ENCODE measurements around the gene ESYT1. TPM values are rescaled to one million over a fixed set of nuclear protein-coding genes. Genes with fewer than 3 reads are reported as not detected.
A peak's percentile ranks its signal among the peaks of the same experiment; 100 is the strongest.

ESYT1 gene
- total and polyA plus RNA-seq, 9 of the 15 experiments (the other 6 are each of a cell fraction or from before 2014, with no cell fraction given) = 132 to 420 (median 164) TPM

DNA sequence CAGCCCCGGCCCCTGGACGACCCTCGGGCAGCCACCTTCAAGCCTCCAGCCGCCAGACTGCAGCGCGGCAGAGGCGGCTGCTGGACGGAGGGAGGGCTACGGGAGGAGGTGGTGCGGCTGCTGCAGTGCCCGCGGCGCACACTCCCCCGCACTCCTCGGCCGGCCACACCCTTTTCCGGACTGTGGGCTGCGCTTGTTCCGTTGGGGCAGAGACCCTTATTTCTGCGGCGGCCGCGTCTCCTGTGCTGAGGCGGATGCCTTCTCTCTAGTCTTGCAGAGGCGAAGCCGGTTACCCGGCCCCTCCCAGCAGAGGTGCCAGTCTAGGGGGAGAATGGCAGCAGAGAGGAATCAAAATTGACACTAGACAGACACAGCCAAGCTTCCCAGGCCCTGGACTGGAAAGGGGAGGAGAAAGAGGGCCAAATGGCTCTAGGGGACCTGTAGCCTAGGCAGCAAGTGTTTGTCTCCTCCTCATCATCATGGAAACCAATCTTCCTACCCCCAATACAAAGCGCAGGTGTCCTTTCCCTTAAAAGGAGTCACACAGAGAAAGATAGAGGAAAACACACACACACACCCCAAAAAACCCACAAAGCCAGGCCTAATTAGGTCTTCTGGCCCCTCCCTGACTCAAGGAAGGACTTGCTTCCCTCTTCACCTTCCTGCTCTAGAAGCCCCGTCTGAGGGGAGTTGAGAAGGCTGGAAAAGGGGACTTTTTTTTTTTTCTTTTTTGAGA lies 1.3 kb downstream of the ESYT1 start (continued):
- TF ChIP-seq, protein P1, sequence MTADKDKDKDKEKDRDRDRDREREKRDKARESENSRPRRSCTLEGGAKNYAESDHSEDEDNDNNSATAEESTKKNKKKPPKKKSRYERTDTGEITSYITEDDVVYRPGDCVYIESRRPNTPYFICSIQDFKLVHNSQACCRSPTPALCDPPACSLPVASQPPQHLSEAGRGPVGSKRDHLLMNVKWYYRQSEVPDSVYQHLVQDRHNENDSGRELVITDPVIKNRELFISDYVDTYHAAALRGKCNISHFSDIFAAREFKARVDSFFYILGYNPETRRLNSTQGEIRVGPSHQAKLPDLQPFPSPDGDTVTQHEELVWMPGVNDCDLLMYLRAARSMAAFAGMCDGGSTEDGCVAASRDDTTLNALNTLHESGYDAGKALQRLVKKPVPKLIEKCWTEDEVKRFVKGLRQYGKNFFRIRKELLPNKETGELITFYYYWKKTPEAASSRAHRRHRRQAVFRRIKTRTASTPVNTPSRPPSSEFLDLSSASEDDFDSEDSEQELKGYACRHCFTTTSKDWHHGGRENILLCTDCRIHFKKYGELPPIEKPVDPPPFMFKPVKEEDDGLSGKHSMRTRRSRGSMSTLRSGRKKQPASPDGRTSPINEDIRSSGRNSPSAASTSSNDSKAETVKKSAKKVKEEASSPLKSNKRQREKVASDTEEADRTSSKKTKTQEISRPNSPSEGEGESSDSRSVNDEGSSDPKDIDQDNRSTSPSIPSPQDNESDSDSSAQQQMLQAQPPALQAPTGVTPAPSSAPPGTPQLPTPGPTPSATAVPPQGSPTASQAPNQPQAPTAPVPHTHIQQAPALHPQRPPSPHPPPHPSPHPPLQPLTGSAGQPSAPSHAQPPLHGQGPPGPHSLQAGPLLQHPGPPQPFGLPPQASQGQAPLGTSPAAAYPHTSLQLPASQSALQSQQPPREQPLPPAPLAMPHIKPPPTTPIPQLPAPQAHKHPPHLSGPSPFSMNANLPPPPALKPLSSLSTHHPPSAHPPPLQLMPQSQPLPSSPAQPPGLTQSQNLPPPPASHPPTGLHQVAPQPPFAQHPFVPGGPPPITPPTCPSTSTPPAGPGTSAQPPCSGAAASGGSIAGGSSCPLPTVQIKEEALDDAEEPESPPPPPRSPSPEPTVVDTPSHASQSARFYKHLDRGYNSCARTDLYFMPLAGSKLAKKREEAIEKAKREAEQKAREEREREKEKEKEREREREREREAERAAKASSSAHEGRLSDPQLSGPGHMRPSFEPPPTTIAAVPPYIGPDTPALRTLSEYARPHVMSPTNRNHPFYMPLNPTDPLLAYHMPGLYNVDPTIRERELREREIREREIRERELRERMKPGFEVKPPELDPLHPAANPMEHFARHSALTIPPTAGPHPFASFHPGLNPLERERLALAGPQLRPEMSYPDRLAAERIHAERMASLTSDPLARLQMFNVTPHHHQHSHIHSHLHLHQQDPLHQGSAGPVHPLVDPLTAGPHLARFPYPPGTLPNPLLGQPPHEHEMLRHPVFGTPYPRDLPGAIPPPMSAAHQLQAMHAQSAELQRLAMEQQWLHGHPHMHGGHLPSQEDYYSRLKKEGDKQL (CRISPR knock-in tag; IDR thresholded peaks at IDR 0.05; ENCODE audit: borderline replicate concordance) = no peak
- TF ChIP-seq JUND (IDR thresholded peaks at IDR 0.05; ENCODE audit: borderline replicate concordance, low read depth, low read length) = no peak; the same call in 1 of the 2 replicates
- peak; percentile 55; the same call in 1 of the 3 replicates for TF ChIP-seq JUND (tag; IDR thresholded peaks at IDR 0.05; ENCODE audit: borderline replicate concordance, low read depth, low read length)
- peak; percentile 86 for TF ChIP-seq CTBP1 (IDR thresholded peaks at IDR 0.05; ENCODE audit: borderline replicate concordance)
- TF ChIP-seq MAZ (CRISPR knock-in tag; conservative IDR thresholded peaks at IDR 0.05 in 1 of 2, IDR thresholded peaks at IDR 0.05 in 1 of 2) = peak; percentile 75 to 84
- 0 out of 2 replicates have a peak, but pooled peaks have one; percentile 22 for TF ChIP-seq HLTF (IDR thresholded peaks at IDR 0.05)
- no peak for TF ChIP-seq HMG20A (CRISPR knock-in tag; conservative IDR thresholded peaks at IDR 0.05)
- TF ChIP-seq ESRRA (IDR thresholded peaks at IDR 0.05; ENCODE audit: borderline replicate concordance, low read depth) = peak; percentile 43; the same call in 1 of the 2 replicates
- TF ChIP-seq ZZZ3 (IDR thresholded peaks at IDR 0.05) = no peak
- TF ChIP-seq ZNF444 (CRISPR knock-in tag; IDR thresholded peaks at IDR 0.05) = no peak
- peak; percentile 85 for TF ChIP-seq CXXC5 (CRISPR knock-in tag; IDR thresholded peaks at IDR 0.05)
- TF ChIP-seq, protein P2, sequence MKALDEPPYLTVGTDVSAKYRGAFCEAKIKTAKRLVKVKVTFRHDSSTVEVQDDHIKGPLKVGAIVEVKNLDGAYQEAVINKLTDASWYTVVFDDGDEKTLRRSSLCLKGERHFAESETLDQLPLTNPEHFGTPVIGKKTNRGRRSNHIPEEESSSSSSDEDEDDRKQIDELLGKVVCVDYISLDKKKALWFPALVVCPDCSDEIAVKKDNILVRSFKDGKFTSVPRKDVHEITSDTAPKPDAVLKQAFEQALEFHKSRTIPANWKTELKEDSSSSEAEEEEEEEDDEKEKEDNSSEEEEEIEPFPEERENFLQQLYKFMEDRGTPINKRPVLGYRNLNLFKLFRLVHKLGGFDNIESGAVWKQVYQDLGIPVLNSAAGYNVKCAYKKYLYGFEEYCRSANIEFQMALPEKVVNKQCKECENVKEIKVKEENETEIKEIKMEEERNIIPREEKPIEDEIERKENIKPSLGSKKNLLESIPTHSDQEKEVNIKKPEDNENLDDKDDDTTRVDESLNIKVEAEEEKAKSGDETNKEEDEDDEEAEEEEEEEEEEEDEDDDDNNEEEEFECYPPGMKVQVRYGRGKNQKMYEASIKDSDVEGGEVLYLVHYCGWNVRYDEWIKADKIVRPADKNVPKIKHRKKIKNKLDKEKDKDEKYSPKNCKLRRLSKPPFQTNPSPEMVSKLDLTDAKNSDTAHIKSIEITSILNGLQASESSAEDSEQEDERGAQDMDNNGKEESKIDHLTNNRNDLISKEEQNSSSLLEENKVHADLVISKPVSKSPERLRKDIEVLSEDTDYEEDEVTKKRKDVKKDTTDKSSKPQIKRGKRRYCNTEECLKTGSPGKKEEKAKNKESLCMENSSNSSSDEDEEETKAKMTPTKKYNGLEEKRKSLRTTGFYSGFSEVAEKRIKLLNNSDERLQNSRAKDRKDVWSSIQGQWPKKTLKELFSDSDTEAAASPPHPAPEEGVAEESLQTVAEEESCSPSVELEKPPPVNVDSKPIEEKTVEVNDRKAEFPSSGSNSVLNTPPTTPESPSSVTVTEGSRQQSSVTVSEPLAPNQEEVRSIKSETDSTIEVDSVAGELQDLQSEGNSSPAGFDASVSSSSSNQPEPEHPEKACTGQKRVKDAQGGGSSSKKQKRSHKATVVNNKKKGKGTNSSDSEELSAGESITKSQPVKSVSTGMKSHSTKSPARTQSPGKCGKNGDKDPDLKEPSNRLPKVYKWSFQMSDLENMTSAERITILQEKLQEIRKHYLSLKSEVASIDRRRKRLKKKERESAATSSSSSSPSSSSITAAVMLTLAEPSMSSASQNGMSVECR (CRISPR knock-in tag; IDR thresholded peaks at IDR 0.05) = peak; percentile 68; the same call in 1 of the 2 replicates
- peak; percentile 68 for TF ChIP-seq EP400 (IDR thresholded peaks at IDR 0.05)
- TF ChIP-seq, protein P3, sequence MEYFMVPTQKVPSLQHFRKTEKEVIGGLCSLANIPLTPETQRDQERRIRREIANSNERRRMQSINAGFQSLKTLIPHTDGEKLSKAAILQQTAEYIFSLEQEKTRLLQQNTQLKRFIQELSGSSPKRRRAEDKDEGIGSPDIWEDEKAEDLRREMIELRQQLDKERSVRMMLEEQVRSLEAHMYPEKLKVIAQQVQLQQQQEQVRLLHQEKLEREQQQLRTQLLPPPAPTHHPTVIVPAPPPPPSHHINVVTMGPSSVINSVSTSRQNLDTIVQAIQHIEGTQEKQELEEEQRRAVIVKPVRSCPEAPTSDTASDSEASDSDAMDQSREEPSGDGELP (CRISPR knock-in tag; IDR thresholded peaks at IDR 0.05; ENCODE audit: borderline replicate concordance) = peak; percentile 58; the same call in 1 of the 2 replicates
- TF ChIP-seq RCOR1 (IDR thresholded peaks at IDR 0.05; ENCODE audit: borderline replicate concordance in 1 of 2, low read depth in 2 of 2, low read length in 2 of 2) = peak in 1 of 2 experiments; percentile 63; a peak in 1 of 4 replicates
- no peak for TF ChIP-seq KAT8 (IDR thresholded peaks at IDR 0.05; ENCODE audit: low read depth)

All from K562 (cell line).